Gastrocnemius medialis (tissue), 4 donors: ENCODE results near the gene SMARCD3.

ENCODE experiments used
- CTCF ChIP-seq, 5 experiments: fragments of 450-650 bp in 3 of 5; fragments of 200-600 bp in 2 of 5; sonication (generic) in 2 of 5; IDR thresholded peaks in 4 of 5; conservative IDR thresholded peaks in 1 of 5; 1 replicate in 4 of 5; 2 replicates in 1 of 5; pipeline ENCODE4 v1.5.1; 2016 to 2019; ENCODE audit warnings: antibody characterized with exemption in 5 of 5, mild to moderate bottlenecking in 3 of 5, moderate library complexity in 3 of 5
- POLR2A ChIP-seq, 2 donors: fragments of 450-650 bp; IDR thresholded peaks; one replicate each; pipeline ENCODE4 v1.6.1; 2017; ENCODE audit warnings: antibody characterized with exemption in 2 of 2, mild to moderate bottlenecking in 2 of 2, moderate library complexity in 2 of 2

- TF ChIP-seq CTCF (IDR thresholded peaks at IDR 0.05 in 4 of 5, conservative IDR thresholded peaks at IDR 0.05 in 1 of 5) (no peak), POLR2A (IDR thresholded peaks at IDR 0.05) (no peak)
Observed at GRCh38 chr7:151257990-151258389, 9.5 kb upstream of the SMARCD3 start.
